Measurements from ENCODE around the gene CDKN1C. TPM values are rescaled to one million over a fixed set of nuclear protein-coding genes. Genes with fewer than 3 reads are reported as not detected.
A peak's percentile ranks its signal among the peaks of the same experiment; 100 is the strongest.

Gene CDKN1C
- total RNA-seq, 4 donors from 2014 or later = 4.1 to 54.6 (median 20.8) TPM

DNA sequence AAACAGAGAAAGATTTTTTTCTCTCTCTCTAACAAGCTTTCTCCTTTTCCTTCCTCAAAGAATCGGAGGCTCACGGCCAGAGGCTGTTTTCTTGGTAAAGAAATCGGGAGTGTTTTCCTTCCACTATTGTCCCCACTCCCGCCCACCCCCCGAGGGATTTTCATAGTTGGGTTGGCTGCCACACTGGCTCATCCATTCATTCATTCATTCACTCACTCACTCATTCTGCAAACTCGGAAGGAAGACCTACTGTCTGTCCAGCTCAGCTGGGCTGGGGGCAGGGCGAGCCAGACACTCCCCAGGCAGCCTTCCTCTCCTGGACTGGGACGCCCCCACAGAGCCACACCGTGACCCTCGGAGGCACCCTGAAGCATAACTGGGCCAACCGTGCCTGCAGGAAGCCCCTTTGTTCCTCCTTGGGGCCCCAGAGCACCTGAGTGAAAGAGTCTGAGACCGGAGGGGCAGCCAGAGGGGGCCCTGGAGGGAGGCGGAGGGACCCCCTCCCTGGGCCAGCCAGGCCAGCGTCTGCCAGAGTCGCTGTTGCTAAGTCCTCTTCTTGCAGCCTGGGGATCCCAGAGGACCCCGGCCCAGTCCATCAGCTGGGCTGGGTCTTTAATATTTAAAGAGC, 17.0 kb downstream of the CDKN1C start:
- WGBS, 2 donors = 21 to 24% methylated on average over 7 to 10 of the region's 16 CpGs
- DNase-seq = no peak
- TF ChIP-seq POLR2A (IDR thresholded peaks at IDR 0.05) = no peak
- TF ChIP-seq, protein P1, sequence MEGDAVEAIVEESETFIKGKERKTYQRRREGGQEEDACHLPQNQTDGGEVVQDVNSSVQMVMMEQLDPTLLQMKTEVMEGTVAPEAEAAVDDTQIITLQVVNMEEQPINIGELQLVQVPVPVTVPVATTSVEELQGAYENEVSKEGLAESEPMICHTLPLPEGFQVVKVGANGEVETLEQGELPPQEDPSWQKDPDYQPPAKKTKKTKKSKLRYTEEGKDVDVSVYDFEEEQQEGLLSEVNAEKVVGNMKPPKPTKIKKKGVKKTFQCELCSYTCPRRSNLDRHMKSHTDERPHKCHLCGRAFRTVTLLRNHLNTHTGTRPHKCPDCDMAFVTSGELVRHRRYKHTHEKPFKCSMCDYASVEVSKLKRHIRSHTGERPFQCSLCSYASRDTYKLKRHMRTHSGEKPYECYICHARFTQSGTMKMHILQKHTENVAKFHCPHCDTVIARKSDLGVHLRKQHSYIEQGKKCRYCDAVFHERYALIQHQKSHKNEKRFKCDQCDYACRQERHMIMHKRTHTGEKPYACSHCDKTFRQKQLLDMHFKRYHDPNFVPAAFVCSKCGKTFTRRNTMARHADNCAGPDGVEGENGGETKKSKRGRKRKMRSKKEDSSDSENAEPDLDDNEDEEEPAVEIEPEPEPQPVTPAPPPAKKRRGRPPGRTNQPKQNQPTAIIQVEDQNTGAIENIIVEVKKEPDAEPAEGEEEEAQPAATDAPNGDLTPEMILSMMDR (IDR thresholded peaks at IDR 0.05) = no peak
- peaks cover 0 to 69% (median 11%) of the 10 kb centered on the region in 4 donors for H3K27me3 ChIP-seq
- H3K9me3 ChIP-seq = no peaks in the 10 kb centered on the region
- peak overlapping the region in 2 of 4 donors; percentile 1 to 45 for H3K4me3 ChIP-seq
- no peak overlapping the region for H3K27ac ChIP-seq
- no peaks in the 10 kb centered on the region for H3K36me3 ChIP-seq
- peaks cover 0 to 12% (median 0%) of the 10 kb centered on the region in 3 donors for H3K4me1 ChIP-seq
- intact Hi-C loops (cut with DNase I) = no loop called here

DNA sequence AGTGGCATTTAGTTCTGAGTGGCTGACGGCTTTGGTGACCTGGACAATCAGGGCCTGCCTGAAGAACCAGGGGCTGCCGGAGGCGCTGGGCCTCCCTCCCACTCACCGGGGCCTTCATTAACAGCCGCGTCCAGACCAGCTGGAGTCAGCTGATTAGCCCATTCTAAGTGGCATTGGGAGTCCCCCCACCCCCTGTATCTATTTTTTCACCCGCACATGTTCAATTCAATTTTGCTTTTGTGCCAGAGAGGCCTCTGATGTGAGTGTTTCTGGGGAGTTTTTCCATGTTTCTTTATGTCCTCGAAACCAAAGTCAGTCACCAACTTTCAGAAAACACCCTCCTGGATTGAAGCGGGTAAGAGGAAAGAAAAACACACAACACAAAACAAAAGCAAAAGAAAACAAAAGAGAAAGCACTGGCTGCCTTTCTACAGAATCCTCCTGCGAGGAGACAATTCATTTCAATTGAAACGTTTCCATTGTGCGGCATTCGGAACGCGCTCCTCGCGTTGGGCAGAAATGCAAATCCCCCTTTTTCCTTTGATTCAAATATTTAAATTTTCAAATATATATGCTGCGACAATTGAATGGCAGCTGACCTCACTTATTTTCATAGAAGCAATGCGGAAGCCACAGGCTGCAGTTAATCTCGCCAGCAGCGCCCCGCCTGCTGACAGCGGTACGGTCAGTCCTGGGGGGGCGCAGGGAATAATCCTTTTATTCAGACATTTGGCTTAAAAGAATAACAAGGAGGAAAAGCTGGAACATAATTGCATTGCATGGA, 17.7 kb downstream of the CDKN1C start:
- no peak for DNase-seq

DNA sequence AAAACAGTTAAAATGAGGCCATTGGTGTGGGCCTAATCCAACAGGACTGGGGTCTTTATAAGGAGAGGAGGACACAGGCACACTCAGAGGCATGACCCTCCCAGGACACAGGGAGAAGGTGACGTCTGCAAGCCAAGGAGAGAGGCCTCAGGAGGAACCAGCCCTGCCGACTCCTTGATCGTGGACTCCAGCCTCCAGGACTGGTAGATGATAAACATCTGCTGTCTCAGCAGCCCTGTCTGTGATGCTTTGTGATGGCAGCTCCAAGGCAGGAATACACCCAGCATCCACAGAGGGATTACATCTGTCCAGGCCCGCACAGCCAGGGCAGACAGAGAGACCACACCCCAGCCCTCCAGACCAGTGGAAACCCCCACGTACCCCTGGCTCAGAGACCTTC, 18.4 kb downstream of the CDKN1C start:
- no peak for TF ChIP-seq POLR2A (IDR thresholded peaks at IDR 0.05)
- TF ChIP-seq, protein P1 (IDR thresholded peaks at IDR 0.05) = no peak
- WGBS, 2 donors = 82 to 84% methylated on average over 4 of the region's 5 CpGs
- DNase-seq = no peak
- Histone ChIP-seq H3K9me3 (no peaks in the 10 kb centered on the region), H3K27me3 (peaks cover 4 to 83% (median 12%) of the 10 kb centered on the region in 4 donors), H3K27ac (no peak overlapping the region), H3K4me1 (peaks cover 0 to 23% (median 9%) of the 10 kb centered on the region in 3 donors), H3K36me3 (no peaks in the 10 kb centered on the region), H3K4me3 (no peak overlapping the region)
- intact Hi-C loops (cut with DNase I) = no loop called here

More for the DNA sequence above, 17.7 kb downstream of the CDKN1C start:
- TF ChIP-seq POLR2A (IDR thresholded peaks at IDR 0.05) = no peak
- TF ChIP-seq, protein P1 (IDR thresholded peaks at IDR 0.05) = no peak
- Histone ChIP-seq H3K4me3 (peak overlapping the region in 2 of 4 donors; percentile 1 to 45), H3K9me3 (no peaks in the 10 kb centered on the region), H3K27ac (no peak overlapping the region), H3K4me1 (peaks cover 0 to 15% (median 2%) of the 10 kb centered on the region in 3 donors), H3K27me3 (peaks cover 4 to 76% (median 12%) of the 10 kb centered on the region in 4 donors), H3K36me3 (no peaks in the 10 kb centered on the region)
- WGBS, 2 donors = 59% methylated on average over 23 to 25 of the region's 25 CpGs
- intact Hi-C loops (cut with DNase I) = no loop called here

DNA sequence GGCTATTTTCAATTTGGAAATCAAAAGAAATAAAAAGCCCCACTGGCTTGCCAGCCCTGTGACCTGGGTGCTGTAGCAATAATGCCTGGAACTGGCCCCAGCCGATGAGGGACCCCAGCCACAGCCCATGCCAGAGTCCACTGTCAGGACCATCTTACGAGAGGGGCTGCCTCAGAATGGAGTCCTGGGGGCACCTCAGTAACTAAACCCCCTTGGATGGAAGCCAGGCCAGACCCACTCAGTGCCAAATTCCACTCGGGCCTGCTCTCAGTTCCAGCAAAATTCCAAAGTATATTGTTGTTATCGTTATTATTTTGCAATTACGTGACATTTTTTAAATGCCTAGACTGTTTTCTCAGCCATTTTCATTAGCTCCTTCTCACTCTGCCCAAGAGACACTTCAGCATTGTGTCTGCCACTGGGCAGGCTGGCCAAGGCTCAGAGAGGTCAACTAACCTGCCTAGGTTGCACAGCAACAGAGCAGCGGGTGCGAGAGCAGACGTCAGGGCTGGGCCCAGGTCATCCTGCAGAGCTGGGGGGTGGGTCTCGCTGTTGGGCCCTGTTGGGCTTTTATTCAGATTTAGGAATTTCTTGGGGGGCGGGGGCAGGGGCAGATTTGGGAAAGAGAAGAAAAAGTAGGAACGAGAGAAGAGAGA, 19.5 kb downstream of the CDKN1C start:
- no peak overlapping the region for H3K4me3 ChIP-seq
- TF ChIP-seq POLR2A (IDR thresholded peaks at IDR 0.05) = no peak
- TF ChIP-seq, protein P1 (IDR thresholded peaks at IDR 0.05) = no peak
- H3K27me3 ChIP-seq = peaks cover 4 to 84% (median 12%) of the 10 kb centered on the region in 4 donors
- peaks cover 0 to 20% (median 10%) of the 10 kb centered on the region in 3 donors for H3K4me1 ChIP-seq
- H3K9me3 ChIP-seq = no peaks in the 10 kb centered on the region
- no peak for DNase-seq
- no peaks in the 10 kb centered on the region for H3K36me3 ChIP-seq
- intact Hi-C loops (cut with DNase I) = no loop called here
- no peak overlapping the region for H3K27ac ChIP-seq
- 79 to 81% methylated on average over 7 to 10 of the region's 11 CpGs for WGBS, 2 donors
